Measurements from ENCODE around the gene UPP1.

UPP1 gene

DNA sequence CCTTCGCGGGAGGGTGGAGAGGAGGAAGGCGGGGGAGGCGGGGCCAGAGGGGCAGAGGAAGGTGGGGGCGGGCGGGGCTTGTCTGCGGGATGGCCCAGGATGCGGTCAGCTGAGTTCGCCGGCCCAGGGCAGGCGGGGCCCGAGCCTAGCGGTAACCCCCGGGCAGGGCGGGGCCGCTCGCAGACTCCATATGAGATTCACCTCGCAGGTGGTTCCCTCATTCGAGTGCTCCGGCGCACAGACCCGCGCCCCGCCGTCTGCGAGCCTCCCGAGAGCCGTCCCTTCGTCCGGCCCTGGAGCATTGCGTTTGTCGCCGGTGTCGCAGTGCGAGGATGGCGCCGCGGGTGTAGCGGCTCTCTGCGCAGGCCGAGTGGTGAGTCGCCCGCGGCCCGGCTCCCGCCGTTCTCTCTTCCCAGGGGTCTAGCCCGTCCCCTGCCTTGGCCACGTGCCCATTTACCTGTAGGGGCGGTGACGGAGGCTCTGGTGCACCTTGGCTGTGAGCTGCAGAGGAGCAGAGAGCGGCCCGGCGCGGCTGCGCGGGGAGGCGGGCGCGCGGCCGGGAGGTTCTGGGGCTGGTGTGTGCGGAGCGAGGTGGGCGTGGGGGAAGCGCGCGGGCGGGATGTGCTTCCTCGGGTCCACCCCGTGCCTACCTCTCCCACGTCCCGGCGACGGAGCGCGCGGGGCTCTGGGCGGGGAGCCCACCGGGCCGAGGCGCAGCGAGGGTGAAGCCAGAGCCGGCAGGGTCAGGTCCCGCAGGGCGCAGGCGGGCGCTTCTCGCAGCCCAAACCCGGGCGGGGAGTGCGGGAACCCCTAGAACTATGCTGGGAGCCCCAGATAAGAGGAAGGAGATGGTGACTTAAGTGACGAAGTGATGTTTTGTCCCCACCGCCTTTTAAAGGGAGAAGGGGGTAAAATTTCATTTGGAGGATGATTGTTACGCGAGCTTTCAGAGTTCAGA, at the start of gene UPP1:
UPP1 (plus strand) TSS at position 220 of the 958 bp plus-strand sequence. CDS start 5,519 bp downstream, outside the sequence.
- TF ChIP-seq, protein P1, sequence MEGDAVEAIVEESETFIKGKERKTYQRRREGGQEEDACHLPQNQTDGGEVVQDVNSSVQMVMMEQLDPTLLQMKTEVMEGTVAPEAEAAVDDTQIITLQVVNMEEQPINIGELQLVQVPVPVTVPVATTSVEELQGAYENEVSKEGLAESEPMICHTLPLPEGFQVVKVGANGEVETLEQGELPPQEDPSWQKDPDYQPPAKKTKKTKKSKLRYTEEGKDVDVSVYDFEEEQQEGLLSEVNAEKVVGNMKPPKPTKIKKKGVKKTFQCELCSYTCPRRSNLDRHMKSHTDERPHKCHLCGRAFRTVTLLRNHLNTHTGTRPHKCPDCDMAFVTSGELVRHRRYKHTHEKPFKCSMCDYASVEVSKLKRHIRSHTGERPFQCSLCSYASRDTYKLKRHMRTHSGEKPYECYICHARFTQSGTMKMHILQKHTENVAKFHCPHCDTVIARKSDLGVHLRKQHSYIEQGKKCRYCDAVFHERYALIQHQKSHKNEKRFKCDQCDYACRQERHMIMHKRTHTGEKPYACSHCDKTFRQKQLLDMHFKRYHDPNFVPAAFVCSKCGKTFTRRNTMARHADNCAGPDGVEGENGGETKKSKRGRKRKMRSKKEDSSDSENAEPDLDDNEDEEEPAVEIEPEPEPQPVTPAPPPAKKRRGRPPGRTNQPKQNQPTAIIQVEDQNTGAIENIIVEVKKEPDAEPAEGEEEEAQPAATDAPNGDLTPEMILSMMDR (IDR thresholded peaks at IDR 0.05; ENCODE audit: low read depth, low read length), result no peak
- no peak for DNase-seq (ENCODE audit: extremely low read depth, low read depth)

DNA sequence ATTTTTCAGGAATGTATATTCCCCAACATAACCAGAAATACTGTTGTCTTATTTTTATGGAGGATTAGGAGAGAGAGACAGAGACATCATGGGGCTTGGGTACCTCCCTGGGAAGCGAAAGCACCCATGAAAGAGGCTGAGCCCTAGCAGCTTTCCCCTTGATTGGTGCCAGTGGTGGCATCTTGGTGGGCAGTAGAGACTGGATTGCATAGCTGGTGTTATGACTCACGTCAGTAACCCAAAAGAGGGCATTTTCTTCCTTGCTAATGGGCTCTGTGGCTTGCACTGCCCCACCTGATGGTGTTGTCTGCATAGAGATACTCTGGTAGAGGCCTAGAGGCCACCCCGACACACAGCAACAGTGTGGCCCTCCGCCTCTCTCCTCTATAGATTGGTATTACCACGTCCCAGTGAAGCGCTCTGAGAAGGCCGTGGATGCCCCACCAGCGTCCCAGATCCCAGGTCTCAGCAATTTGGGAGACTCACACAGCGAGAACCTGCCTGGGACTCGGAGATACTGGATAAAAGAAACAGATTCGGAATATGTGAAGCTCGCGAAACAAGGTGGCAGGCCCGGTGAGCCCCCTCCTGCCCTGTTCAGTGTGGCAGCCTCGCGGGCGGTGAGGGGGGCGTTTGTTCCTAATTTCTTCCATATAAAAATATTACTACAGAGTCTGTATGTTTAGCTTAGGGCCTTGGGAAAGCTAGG, 48.0 kb upstream of the UPP1 start:
- TF ChIP-seq, protein P1 (IDR thresholded peaks at IDR 0.05; ENCODE audit: low read depth, low read length), result no peak
- DNase-seq (ENCODE audit: extremely low read depth, low read depth), result no peak

GRCh38 chr7:48041653-48041970, 47.5 kb upstream of the UPP1 start:
- no peak for DNase-seq (ENCODE audit: extremely low read depth, low read depth)
- TF ChIP-seq, protein P1 (IDR thresholded peaks at IDR 0.05; ENCODE audit: low read depth, low read length), result no peak

DNA sequence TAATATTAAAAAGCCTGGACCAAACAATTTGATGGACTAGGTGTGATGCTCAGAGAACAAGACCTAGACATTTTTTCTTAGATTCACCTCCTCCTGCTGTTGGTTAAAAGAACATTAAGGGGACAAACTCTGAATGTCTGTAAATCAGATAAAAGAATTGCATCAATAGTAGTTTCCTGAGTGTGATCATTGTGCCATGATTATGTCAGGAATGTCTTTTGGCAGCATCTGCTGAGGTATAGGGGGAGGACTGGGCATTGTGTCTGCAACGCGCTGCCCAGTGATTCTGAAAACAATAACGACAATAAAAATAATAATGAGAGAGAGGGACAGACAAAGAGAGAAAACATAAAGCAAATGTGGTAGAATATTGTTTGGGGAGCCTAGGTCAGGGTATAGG, 46.8 kb upstream of the UPP1 start:
- no peak for DNase-seq (ENCODE audit: extremely low read depth, low read depth)
- TF ChIP-seq, protein P1 (IDR thresholded peaks at IDR 0.05; ENCODE audit: low read depth, low read length), result no peak

- no peak for DNase-seq (ENCODE audit: extremely low read depth, low read depth)
- TF ChIP-seq, protein P1 (IDR thresholded peaks at IDR 0.05; ENCODE audit: low read depth, low read length), result no peak
Observed at GRCh38 chr7:48042636-48043035, 46.4 kb upstream of the UPP1 start.

DNA sequence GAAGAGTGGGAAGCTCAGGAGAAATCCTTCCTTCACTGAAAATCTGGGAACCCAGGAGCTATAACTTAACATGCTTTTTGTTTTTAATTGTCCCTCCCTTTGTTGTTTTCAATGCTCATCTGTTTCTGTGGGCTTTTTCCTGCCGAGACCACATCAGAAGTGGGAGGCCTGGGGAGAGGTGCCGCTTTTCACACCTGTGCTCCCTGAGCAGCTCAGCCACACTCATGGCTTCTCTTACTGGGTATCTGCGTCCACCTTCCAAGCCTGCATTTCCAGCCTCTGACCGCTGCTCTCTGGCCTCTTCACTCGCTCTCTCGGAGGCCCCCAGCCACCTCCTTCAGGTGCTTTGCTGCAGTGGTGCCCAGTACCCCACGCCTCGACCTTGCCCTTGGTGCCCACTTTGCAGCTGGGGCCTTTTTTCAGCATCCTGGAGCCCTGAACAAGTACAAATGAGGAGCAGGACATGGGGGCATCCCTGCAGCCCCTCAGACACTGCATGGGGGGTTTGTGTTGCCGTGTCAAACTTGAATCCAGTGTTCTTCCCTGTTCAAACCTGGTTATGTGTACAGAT, 43.8 kb upstream of the UPP1 start:
- DNase-seq (ENCODE audit: extremely low read depth, low read depth), result no peak
- TF ChIP-seq, protein P1 (IDR thresholded peaks at IDR 0.05; ENCODE audit: low read depth, low read length), result no peak

DNA sequence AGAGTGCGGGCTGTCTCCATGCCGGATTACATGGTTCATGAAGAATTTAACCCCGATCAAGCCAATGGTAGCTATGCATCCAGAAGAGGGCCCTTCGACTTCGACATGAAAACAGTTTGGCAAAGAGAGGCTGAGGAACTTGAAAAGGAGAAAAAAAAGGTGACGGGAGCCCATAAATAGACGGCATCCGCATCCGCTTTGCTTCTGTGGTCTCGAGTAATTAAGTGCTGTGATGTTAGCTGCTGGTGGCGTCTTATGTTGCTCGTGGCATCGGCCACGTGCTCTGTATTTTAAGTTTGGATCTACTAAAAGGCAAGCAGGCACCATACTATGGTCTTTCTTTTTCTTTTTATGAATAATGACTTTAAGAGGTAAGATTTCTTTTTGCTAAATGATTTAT, 42.6 kb upstream of the UPP1 start:
- DNase-seq (ENCODE audit: extremely low read depth, low read depth), result no peak
- TF ChIP-seq, protein P1 (IDR thresholded peaks at IDR 0.05; ENCODE audit: low read depth, low read length), result no peak

All from AG09319 (cell line).